HPDE6-E6E7 (cell line): ENCODE results near the gene IL2RA.
A peak's percentile ranks its signal among the peaks of the same experiment; 100 is the strongest.
"Not testable (repeated sequence)": the region's sequence is repeated elsewhere in the genome, so short reads cannot be mapped to it uniquely, and the experiment has no call there.

Experiments used
- DNase-seq: peaks from one replicate; pipeline ENCODE4 v3.0.0; 2011; ENCODE audit warnings: missing footprints; ENCODE audit errors: extremely low spot score

IL2RA gene

DNA sequence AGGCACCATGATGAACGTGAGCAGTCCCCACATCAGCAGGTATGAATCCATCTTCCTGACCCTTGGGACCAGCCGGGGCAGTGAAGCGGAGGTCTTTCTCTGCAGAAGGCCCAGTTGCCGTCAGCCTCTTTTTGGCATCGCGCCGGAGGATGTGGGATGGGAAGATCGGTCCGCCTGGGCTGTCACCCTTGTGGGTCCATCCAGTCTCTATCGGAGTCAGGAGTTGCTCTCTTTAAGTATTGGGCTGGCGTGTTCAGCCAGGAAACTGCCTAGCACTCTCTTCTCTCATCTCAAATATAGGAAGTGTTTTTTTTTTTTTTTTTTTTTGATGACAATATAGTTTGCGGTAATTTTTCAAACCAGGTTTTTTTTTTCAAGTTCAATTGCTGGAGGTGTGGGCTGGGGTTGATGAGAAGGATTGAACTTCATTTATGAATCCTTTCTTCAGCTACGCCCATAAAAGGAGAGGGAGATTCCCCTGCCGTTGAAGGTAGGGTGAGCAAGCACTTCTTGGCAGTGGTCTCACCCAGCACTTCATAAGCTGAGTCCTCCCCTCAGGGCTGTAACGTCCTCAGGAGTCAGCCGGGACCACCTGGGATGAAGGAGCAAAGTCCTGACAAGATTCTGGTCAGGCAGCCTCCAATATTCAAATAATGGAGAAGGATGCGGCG, at the start of gene IL2RA:
IL2RA (minus strand) TSS at position 267 of the 671 bp plus-strand sequence; CDS start at position 51, 216 bp downstream.
- no peak for DNase-seq

GRCh38 chr10:6110136-6110535, 48.0 kb upstream of the IL2RA start:
- DNase-seq = no peak

DNA sequence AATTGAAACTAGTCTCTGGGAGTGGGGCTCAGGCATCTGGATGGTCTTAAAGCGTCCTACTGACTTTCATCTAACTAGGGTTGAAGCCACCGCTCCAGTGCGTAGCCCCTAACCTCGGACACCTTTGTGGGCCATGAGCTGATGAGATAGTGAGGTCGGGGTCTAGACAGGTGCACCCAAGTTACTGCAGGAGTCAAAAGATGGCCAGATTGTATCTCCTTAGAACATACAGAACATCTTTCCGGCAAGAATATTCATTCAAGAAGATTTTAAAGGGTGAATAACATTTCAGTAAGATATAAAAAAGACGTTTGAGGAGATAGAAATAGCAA, 47.2 kb upstream of the IL2RA start:
- no peak for DNase-seq

- no peak for DNase-seq
Measured at GRCh38 chr10:6108631-6109443, 46.7 kb upstream of the IL2RA start.

GRCh38 chr10:6108072-6108471, 45.9 kb upstream of the IL2RA start:
- no peak for DNase-seq

GRCh38 chr10:6107616-6108015, 45.4 kb upstream of the IL2RA start:
- DNase-seq = not testable (repeated sequence)

DNA sequence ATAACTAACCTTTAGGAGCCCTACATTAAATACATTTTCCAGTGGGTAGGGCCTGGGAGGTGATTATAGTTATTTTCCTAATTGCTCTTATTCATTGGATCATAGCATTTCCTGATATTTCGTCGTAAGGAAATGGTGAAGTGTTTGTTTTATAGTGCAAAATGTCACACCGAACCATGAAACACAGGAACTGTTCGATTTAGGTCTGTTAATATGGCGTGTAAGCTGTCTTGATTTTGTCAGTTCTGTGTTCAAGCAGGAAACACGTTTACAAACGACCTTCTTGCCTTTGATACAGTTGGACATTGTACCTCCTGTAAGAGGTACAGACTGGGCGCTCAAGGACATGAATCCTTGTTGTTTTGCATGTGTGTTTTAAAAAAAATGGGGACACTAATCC, 41.4 kb upstream of the IL2RA start:
- DNase-seq = no peak

DNA sequence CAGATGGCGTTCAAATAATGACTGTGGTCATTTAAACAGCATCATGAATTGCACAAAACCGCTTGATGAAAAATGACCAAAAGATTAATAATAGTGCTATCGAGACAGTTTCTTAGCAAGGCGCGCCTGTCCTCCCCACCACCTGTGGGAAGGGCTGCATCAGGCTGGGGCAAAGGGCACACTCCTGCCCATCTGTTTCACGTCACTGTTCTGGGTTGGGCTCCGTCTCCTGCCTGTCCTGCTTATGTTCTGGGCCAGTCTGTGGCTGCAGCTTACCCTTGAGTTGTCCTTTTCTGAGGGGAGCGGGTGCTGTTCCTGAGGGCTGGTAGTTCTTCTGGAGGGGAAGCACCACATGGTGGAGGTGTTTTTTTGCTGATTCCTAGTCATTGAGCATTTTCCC, 40.0 kb upstream of the IL2RA start:
- DNase-seq = no peak

- DNase-seq = no peak
Measured at GRCh38 chr10:6101181-6101580, 39.0 kb upstream of the IL2RA start.

- no peak for DNase-seq
Measured at GRCh38 chr10:6100370-6100769, 38.2 kb upstream of the IL2RA start.

- no peak for DNase-seq
Measured at GRCh38 chr10:6098156-6098555, 36.0 kb upstream of the IL2RA start.

- DNase-seq = no peak
Measured at GRCh38 chr10:6097063-6097462, 34.9 kb upstream of the IL2RA start.

DNA sequence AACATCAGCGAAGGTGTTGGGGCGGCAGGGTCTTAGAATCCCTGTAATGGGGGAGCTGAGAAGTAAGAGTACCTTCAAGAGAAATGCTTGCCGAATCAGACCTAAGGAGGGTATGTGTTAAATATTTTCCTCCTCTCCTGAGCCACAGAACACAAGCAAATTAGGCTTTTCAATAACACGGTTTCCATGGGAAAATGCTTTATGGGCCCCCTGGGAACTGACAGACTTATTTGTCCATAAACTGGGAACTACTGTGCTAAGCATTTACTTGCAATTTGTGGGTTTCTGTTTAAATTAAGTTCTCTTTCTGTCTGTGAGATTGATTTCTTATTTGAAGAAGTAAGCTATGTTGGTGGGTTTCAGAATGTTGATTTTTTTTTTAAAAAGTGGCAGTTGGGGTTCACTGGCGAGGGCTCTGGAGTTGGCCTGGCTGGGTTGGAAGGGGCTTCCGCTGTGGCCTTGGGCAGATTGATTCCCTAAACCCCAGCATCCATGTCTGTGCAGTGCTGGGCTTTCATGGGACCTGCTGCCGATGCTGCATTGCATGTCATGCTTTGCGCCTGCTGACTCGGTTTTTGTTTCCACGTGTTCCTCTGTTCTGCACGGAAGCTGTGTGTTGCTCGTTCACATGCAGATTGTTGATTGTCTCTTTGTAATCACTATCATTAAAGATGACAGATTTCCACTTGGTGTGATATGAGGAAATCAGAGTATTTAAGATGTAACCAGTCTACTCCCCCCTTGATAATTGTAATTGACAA, 33.8 kb upstream of the IL2RA start:
- DNase-seq = no peak

GRCh38 chr10:6092731-6093130, 30.6 kb upstream of the IL2RA start:
- DNase-seq = no peak

GRCh38 chr10:6091630-6092029, 29.5 kb upstream of the IL2RA start:
- no peak for DNase-seq

GRCh38 chr10:6089334-6090219, 27.4 kb upstream of the IL2RA start:
- DNase-seq = no peak

DNA sequence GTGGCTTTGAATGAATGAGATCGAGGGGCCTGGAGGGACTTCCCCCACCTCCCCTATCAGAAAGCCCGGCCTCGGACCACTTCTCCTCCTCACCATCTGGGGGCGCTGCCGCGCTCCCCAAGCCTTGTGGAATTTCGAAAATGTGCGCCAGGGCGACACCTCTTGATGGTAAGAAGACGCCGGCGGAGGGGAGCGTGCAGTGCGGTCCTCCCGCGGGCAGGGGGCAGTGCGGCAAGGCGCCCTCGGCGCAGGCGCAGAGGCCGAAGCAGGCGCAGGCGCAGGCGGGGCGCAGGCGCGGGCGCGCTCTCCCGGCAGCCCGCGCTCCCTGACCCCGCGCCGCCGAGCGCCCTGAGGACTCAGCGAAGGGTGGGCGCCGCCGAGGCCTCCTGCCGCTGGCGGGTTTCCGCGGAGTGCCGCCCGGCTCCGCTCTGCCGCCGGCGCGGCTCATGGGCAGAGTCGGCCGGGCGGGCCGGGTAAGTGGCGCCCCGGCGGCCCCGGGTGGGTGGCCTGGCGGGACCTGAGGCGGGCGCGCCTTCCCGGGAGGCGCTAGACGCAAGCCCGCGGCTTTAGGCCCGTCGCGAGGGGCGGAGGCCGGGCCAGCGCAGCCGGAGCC, 26.7 kb upstream of the IL2RA start, which contains the start of gene RBM17:
RBM17 (plus strand) TSS at position 314 of the 613 bp plus-strand sequence. CDS start 8,032 bp downstream, outside the sequence.
- peak; percentile 25 for DNase-seq

GRCh38 chr10:6086375-6087233, 24.4 kb upstream of the IL2RA start:
- no peak for DNase-seq

- no peak for DNase-seq
Measured at GRCh38 chr10:6083523-6084475, 21.6 kb upstream of the IL2RA start.
